SK-N-SH treated with all-trans-retinoic acid at 6 μM for 48 hours (cell line): Measurements from ENCODE around the gene RNF114.

Experiments
- ARNTL ChIP-seq: fragments of 450-650 bp; formaldehyde crosslinking; IDR thresholded peaks from 2 replicates; pipeline ENCODE4 v1.5.0; 2020; ENCODE audit warnings: low read depth, mild to moderate bottlenecking, moderate library complexity, borderline replicate concordance
- BACH2 ChIP-seq: fragments of 250-450 bp; sonication (Bioruptor Pico); IDR thresholded peaks from 2 replicates; pipeline ENCODE4 v1.9.0; 2021; ENCODE audit warnings: mild to moderate bottlenecking, borderline replicate concordance
- CSRNP3 ChIP-seq: fragments of 250-450 bp; sonication (Bioruptor Pico); IDR thresholded peaks from 2 replicates; pipeline ENCODE4 v1.5.1; 2021; ENCODE audit warnings: mild to moderate bottlenecking, moderate library complexity
- ISL1 ChIP-seq: fragments of 250-450 bp; sonication (Bioruptor Pico); IDR thresholded peaks from 2 replicates; pipeline ENCODE4 v2.1.2; 2022; ENCODE audit warnings: mild to moderate bottlenecking, moderate library complexity
- OSR1 ChIP-seq: fragments of 250-450 bp; sonication (Bioruptor Pico); IDR thresholded peaks from 2 replicates; pipeline ENCODE4 v1.8.0; 2022; ENCODE audit warnings: moderate library complexity, mild to moderate bottlenecking, inconsistent platforms
- RARB ChIP-seq: fragments of 250-450 bp; sonication (Bioruptor Pico); IDR thresholded peaks from 2 replicates; pipeline ENCODE4 v1.8.0; 2021; ENCODE audit warnings: mild to moderate bottlenecking, moderate library complexity
- TCF4 ChIP-seq: fragments of 250-450 bp; sonication (Bioruptor Pico); IDR thresholded peaks from 2 replicates; pipeline ENCODE4 v1.8.0; 2021; ENCODE audit warnings: mild to moderate bottlenecking, moderate library complexity, borderline replicate concordance
- ZC3H10 ChIP-seq: fragments of 250-450 bp; sonication (Bioruptor Pico); IDR thresholded peaks from 2 replicates; pipeline ENCODE4 v1.5.1; 2021; ENCODE audit warnings: mild to moderate bottlenecking, moderate library complexity
- ZFP3 ChIP-seq: fragments of 250-450 bp; sonication (Bioruptor Pico); IDR thresholded peaks from 2 replicates; pipeline ENCODE4 v1.5.0; 2020; ENCODE audit warnings: mild to moderate bottlenecking, moderate library complexity
- ZNF565 ChIP-seq: fragments of 450-650 bp; formaldehyde crosslinking; conservative IDR thresholded peaks from 2 replicates; pipeline ENCODE4 v1.5.0; 2020; ENCODE audit warnings: low read depth, mild to moderate bottlenecking, moderate library complexity
- ZNF8 ChIP-seq: fragments of 450-650 bp; formaldehyde crosslinking; IDR thresholded peaks from 2 replicates; pipeline ENCODE4 v1.5.0; 2020; ENCODE audit warnings: mild to moderate bottlenecking, moderate library complexity

- TF ChIP-seq ZNF8: no peak
- no peak for TF ChIP-seq TCF4 (CRISPR knock-in tag)
- no peak for TF ChIP-seq OSR1
- no peak for TF ChIP-seq ISL1 (CRISPR knock-in tag)
- no peak for TF ChIP-seq ARNTL
- no peak for TF ChIP-seq ZFP3 (CRISPR knock-in tag)
- TF ChIP-seq CSRNP3 (CRISPR knock-in tag): no peak
- no peak for TF ChIP-seq ZNF565 (CRISPR knock-in tag)
- no peak for TF ChIP-seq BACH2 (CRISPR knock-in tag)
- TF ChIP-seq RARB: no peak
- TF ChIP-seq ZC3H10 (CRISPR knock-in tag): no peak
These were observed 37.8 kb downstream of the RNF114 start for GRCh38 chr20:49973981-49974380.
